Activated T-cell treated with anti-CD3 and anti-CD28 coated beads for 4 hours (primary cell): ENCODE data around the gene DIAPH1.
"Not testable (repeated sequence)": the region's sequence is repeated elsewhere in the genome, so short reads cannot be mapped to it uniquely, and the experiment has no call there.

Experiments used
- DNase-seq: peaks from one replicate; pipeline ENCODE4 v3.0.0-alpha.2; 2020

The DIAPH1 gene

GRCh38 chr5:141639357-141640050 is 20.7 kb upstream of the DIAPH1 start:
- no peak for DNase-seq

DNA sequence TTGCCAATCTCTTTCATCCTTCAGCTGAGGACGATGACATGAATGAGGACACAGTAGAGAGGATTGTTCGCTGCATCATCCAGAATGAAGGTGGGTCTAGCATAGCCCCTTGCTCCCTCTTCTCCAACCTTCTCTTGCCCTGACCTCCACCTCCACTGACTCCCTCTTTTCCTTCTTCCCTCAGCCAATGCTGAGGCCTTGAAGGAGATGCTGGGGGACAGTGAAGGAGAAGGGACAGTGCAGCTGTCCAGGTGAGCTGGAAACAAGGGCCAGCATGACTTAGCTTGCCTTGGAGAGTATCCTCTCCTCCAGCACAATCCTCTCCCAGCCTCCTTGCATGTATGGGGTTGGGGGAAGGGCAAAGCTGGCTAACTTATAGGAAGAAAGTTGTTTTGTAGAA is 20.0 kb upstream of the DIAPH1 start:
- no peak for DNase-seq

DNA sequence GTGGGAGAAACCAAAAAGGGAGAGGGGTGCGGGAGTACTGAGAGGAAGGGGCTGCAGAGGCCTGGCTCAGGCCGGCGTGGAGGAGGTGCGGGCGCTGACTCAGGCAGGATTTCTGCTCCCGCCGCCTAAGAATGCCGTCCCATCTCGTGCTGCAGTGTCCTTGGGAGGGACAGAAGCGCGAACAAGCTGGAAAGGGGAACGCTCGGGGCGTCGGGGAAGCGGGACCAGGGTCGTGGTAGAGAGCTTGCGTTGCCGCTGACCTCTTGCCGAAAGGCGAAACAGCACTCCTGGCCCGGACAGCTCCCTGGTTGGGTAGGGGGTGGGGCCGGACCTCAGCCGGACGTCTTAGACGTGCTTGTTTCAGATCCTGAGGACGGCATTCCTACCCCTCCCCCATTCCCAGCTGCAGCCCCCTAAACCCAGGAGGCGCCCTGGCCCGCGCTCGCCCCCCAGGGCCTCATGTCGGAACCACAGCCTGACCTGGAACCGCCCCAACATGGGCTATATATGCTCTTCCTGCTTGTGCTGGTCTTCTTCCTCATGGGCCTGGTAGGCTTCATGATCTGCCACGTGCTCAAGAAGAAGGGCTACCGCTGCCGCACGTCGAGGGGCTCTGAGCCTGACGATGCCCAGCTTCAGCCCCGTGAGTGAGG is 19.1 kb upstream of the DIAPH1 start:
- DNase-seq, result peak; percentile 43

DNA sequence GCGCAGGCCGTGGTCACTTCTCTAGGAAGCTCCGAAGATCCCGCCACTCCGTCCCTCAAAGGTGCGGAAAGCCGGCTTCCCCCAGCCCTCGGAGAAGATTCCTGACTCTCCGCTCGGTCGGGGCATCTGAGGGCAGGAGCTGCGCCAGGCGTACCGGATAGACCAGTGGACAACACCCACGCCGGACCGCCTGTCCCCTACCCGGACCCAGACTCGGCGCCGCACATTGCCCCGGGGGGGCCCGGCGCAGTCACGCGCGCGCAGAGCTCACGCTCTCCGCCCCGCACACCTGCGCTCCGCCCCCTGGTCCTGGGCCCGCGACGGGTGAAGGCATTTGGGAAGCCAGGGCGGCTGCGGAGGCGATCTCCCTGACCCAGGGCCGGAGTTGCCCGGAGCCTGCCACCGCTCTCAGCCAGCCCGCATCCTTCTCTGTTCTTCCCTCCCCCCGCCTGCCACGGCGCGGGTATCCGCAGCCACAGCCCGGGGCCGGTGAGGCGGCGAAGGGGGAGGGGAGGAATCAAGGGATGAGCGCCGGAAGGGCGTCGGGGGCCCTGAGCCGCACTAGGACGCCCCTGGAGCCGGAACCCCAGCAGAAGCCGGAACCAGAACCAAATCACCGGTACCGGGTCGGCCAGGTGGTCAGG is 18.4 kb upstream of the DIAPH1 start:
- DNase-seq, result peak; percentile 43

DNA sequence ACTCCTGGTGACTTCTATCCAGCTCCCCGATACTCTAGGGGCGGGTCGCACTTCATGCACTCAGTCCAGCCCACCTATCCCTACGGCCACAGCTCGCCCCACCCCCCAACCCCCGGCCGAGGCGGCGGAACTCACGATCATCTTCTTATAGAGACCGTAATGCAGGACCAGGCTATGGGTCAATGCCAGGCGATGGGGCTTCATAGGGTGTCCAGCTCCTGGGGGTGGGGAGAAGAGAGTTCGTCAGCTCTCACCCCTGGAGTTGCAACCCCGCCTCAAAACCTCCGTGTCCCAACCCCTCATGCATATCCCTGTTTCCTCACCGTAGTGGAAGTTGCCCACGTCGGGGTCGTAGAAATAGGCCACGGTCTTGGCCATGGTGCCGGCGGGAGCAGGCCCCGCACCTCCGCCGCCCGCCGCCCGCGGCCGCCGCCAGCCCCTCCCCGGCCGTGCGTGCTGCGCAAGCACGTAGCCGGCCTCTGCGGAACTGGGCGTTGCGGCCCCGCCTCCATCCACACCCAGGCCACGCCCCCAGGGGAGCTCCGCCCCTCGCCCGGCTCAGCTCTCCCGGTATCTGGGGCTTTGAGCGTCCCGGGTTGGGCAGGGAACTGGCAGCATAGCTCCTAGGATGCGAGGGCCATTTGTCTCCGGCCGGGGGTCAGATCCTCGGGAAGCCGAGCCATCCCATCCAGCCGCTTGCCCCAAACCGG is 17.8 kb upstream of the DIAPH1 start, which contains the start of the genes HDAC3 and RELL2:
HDAC3 (minus strand) TSS at position 437 of the 710 bp plus-strand sequence; CDS start at position 378, 59 bp downstream.
RELL2 (plus strand) TSS at position 585 of the 710 bp plus-strand sequence. CDS start 1,229 bp downstream, outside the sequence.
- DNase-seq, result peak; percentile 94

- DNase-seq, result no peak
Measured at GRCh38 chr5:141636106-141636412, 17.3 kb upstream of the DIAPH1 start.

- DNase-seq, result no peak
Measured at GRCh38 chr5:141635646-141636045, 16.8 kb upstream of the DIAPH1 start.

DNA sequence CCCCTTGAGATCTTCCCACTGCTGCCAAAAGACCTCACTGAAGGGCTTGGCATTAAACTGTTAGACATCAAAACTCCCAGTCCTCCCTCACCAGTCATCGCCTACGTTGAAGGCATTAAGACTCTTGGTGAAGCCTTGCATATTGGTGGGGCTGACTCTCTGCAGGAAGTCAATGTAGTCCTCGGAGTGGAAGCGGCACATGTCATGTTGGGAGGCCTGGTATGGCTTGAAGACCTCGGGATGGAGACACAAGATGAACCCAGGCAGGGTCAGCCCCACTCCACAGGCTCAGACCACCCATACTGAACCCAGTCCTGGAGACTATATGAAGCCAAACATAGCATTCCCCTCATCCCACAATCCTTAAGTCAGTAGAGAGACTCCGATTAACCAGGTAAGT is 15.9 kb upstream of the DIAPH1 start:
- DNase-seq, result no peak

GRCh38 chr5:141633871-141634561 is 15.2 kb upstream of the DIAPH1 start:
- DNase-seq, result no peak

- DNase-seq, result no peak
Measured at GRCh38 chr5:141632650-141633049, 13.8 kb upstream of the DIAPH1 start.

DNA sequence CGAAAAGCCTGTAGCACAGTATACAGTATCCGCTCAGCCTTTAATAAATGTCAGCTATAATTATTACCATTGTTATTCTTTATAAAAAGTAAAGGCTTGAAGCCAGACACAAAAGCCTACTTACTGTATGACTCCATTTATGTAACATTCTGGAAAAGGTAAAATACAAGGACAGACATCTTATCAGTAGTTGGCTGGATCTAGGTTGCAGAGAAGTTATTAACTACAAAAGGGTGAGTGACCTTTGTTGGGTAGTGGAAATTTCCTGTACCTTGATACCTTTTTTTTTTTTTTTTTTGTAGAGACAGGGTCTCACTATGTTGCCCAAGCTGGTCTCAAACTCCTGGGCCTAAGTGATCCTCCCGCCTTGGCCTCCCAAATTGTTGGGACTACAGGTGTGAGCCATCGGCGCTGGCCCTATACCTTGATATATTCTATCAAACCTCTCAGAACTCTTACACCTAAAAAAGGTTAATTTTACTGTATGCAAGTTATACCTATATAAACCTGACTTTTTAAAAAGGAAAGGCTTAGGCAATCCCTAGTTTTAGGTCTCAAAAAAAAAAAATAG is 11.9 kb upstream of the DIAPH1 start:
- DNase-seq, result no peak

GRCh38 chr5:141628175-141628788 is 9.5 kb upstream of the DIAPH1 start:
- DNase-seq, result no peak

GRCh38 chr5:141623611-141624010 is 4.8 kb upstream of the DIAPH1 start:
- DNase-seq, result no peak

DNA sequence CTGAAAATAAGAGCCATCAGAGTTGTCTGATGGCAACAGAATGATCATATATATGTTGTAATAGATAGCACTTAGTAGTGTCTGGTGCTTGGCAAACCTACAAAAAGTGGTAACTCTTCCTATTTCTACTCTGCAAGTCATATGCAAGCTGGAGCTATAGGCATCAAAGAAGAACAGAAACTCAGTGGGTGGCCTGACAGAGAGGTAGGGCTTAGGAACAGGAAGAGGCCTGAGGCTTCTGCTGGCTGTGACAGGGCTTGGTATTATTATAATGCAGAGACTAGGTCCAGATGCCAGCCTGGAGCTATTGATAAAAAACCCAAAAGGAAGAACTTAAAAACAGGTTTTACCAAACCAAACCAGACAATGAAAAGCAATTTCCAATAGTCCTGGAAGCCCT is 4.4 kb upstream of the DIAPH1 start:
- no peak for DNase-seq

DNA sequence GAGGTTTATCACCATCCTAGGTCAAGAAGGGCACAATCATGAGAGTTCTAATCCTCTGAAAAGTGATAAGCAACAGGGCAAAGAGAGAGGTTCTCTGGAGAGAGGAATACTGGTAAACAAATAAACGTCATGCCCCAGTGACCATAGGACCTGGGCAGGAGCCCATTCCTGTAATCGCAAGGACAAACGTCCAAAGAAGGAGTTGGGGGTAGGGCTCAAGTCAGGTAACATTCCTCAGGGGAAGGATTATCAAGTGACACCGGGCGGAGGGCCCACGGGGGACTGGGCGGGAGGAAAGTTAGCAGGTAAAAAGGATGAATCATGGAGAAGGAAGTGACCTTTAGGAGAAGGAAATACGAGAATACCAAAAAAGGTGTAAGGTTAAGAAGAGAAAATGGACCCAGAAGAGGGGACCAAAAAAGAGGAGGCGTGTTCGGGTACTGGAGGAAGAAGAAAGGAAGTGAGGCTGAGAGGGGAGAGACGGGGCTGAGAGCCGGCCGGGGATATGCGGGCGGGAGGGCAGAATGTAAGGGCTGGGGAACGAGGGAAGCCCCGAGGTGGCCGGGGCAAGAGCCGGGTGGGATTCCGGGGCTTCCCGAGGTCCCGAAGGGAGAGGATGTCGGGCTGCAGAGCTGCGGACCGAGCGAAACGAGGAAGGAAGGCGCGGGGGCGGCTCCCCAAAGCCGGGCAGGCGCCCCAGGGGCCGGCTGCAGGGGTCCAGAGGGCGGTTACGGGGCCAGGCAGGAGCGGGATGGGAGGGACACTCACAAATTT is 583 bp downstream of the DIAPH1 start:
- peak; percentile 41 for DNase-seq

- no peak for DNase-seq
Measured at GRCh38 chr5:141617682-141618029, 1.1 kb downstream of the DIAPH1 start.

DNA sequence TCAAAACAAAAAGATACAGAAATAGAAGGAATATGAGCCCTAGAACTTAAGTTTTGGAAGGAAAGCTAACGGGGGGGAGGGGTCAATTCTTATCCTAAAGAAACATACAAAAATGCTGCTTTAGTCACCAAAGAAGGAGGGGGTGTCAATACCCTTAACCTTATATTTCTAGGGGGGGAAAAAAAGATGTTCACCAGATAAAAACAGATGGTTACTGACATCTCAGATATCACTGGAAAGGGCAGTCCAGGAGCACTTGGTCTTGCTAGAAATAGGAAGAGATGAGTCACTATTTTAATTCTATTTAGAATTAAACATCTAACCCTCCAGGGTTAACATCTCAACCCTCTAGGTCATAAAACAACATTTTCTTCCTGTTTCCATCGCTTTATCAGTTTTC is 1.7 kb downstream of the DIAPH1 start:
- DNase-seq, result no peak

- DNase-seq, result peak; percentile 44
Measured at GRCh38 chr5:141615991-141616720, 2.6 kb downstream of the DIAPH1 start.

- no peak for DNase-seq
Measured at GRCh38 chr5:141613344-141613743, 5.5 kb downstream of the DIAPH1 start.

DNA sequence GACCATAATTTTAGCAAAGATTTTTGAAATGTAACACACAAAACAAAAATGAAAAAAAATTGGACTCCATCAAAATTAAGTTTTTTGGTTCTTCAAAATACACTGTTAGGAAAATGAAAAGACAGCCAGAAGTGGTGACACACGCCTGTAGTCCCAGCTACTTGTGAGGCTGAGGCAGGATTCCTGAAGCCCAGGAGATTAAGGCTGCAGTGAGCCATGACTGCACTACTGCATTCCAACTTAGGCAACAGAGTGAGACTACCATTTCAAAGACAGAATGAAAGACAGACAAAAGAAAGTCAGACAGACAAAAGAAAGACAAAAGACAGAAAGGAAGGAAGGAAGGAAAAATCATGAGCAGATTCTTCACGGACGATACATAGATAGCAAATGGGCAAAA is 7.5 kb downstream of the DIAPH1 start:
- no peak for DNase-seq

- DNase-seq, result not testable (repeated sequence)
Measured at GRCh38 chr5:141609921-141610320, 8.9 kb downstream of the DIAPH1 start.
